ENCODE data around the gene PLAAT4.
A peak's percentile ranks its signal among the peaks of the same experiment; 100 is the strongest.
"Not testable (repeated sequence)": the region's sequence is repeated elsewhere in the genome, so short reads cannot be mapped to it uniquely, and the experiment has no call there.

Gene PLAAT4

DNA sequence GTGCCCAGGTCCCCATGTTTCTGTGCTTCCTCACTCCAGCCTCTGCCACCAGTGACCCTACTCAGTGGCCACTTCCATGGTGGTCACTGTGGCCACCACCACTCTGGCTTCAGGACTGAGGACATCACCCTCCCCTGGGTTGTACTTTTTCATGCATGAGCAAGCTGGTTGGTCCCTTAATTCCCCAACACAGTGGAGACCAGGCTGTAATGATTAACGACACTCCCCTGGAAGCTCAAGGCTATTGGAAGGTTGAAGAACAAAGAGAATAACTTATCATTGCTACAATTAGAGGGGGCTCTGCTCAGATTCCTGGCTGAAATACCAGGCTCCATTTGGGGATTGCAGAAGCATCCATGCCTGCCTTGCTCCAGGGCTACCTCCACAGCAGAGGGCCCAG lies 10.5 kb downstream of the PLAAT4 start:
- no peak for DNase-seq

DNA sequence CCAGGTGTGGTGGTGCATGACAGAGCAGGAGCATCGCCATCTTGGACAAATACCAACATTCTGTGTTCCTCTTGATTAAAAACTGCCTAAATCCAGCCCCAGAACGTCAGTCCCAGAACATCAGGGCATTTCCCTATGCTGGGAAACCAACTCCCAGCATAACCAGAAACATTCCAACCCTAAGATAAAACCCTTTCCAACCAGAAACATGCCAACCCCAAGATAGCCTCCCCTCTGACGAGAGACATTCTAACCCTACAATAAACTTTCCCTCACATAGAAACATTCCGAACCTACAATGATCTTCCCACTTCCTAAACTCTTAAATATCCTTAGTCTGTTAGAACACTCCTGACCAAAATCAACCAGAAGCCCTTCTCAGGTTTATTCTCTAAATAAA lies 11.6 kb downstream of the PLAAT4 start:
- DNase-seq: no peak

DNA sequence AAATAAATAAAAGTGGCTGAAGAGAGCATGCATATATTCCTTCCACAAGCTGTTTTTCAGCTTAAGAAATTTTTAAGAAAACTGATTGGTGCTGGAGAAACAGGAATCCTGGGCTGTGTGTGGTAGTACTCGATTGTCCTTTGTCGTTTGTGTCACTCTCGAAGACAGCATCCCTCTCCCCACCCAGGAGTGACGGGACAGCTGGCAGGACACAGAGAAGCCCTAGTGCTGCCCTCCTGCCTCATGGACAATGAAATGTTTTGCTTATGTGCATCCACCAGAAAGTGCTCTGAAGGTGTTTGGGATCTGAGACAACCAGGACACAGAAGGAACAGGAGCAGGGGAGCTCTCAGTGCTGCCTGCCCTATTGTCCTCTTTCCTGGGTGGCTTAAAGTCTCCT lies 12.8 kb downstream of the PLAAT4 start:
- no peak for DNase-seq

GRCh38 chr11:63550156-63550700 lies 13.6 kb downstream of the PLAAT4 start:
- not testable (repeated sequence) for DNase-seq

DNA sequence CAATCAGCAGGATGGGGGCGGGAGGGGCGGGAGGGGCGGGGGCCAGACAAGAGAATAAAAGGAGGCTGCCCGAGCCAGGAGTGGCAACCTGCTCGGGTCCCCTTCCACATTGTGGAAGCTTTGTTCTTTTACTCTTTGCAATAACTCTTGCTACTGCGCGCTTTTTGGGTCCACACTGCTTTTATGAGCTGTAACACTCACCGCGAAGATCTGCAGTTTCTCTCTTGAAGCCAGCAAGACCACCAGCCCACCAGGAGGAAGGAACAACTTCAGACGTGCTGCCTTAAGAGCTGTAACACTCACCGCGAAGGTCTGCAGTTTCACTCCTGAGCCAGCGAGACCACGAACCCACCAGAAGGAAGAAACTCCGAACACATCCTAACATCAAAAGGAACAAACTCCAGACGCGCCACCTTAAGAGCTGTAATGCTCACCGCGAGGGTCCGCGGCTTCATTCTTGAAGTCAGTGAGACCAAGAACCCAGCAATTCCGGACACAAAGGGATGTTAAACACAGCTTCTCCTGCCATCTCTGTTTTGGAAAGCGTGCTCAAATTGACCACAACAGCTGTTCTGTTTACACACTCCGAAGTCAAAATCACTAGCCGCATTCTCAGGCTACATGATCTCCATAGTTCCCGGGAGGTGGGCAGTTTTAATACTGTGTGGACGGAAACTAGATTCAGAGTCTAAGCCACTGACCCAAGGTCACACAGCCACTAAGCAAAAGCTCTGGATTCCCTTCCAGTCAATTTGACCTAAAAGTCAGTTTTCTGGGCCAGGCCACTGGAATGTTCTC lies 14.7 kb downstream of the PLAAT4 start:
- DNase-seq: peak; percentile 38

DNA sequence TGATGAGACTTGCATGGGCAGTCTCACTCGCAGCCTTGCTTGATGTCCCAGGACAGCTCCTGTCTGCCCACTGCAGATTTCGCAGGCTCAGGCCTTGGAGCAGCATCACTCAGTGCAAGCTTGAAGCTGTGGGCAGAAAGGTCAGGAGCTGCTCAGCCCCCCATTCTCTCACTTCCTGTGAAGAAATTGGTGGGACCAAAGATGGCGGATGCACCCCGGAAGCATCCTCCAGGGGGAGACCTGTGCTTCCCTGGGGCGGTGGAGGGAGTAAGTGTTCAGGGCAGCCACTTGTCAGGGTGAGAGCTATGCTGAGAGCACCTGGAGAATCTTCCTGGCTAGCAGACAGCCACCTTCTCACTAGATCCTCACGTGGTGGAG lies 15.3 kb downstream of the PLAAT4 start:
- DNase-seq: peak; percentile 15

GRCh38 chr11:63552921-63553320 lies 16.3 kb downstream of the PLAAT4 start:
- peak; percentile 29 for DNase-seq

GRCh38 chr11:63553759-63554158 lies 17.2 kb downstream of the PLAAT4 start:
- peak; percentile 75 for DNase-seq

DNA sequence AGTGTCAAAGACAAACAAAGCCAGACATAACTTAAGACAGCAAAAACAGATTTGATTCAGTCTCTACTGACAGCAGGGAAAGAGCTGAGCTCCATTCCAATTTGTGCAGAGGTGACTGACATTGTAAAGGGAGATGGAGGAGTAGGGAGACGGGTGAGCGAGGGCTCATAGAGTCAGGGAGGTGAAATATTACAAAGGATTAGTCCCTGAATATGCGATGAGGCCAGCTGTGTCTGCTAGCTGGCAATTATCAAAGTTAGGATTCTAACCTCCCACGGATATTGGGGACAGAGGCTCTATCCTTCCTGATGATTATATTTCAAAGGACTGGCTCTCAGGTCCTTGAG lies 18.2 kb downstream of the PLAAT4 start:
- DNase-seq: no peak

GRCh38 chr11:63556404-63557013 lies 19.9 kb downstream of the PLAAT4 start:
- DNase-seq: no peak

DNA sequence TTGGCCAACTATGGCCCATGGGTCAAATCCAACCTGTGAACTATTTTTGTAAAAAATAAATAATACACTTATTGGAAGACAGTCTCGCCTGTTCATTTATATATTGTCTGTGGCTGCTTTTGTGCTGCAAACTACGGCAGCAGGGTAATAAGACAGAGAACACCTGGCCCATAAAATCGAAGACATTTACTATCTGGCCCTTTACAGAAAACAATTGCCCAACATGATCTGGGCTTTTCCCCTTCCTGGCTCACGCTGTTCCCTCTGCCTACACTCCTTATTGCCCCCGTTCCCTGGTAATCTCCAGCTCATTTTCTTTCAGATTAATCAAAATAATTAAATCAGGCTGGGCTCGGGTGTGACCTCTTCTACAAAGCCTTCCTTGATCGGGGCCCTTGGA lies 21.0 kb downstream of the PLAAT4 start:
- no peak for DNase-seq

DNA sequence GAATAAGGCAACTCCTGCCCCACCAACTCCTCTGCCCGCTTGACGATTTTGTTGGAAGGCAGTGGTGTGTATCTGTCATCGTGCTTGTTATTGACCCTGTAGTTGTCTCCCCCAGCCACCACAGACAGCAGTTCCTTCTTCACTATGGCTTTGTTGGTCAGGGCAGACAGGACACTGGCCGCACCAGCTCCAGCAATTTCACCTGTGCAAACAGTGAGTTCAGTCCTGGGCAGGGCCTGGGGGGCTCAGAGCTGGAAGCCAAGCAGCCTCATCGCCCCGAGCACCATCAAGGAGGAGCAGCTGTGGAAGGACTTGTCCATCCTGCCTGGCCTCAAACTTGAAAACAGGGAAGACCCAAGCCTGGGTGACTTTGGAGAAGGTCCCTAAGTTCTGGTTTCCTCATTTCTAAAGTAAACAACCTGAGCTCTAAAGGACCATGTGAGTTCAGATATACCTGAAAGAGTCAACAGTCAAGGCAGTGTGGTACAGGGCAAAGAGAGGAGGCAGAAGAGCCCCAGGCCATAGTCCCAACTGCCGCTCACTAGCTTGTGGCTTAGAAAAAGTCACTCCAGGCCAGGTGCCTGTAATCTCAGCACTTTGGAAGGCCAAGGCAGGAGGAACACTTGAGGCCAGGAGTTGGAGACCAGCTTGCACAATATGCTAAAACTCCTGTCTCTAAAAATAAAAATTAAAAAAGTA lies 22.0 kb downstream of the PLAAT4 start:
- no peak for DNase-seq

DNA sequence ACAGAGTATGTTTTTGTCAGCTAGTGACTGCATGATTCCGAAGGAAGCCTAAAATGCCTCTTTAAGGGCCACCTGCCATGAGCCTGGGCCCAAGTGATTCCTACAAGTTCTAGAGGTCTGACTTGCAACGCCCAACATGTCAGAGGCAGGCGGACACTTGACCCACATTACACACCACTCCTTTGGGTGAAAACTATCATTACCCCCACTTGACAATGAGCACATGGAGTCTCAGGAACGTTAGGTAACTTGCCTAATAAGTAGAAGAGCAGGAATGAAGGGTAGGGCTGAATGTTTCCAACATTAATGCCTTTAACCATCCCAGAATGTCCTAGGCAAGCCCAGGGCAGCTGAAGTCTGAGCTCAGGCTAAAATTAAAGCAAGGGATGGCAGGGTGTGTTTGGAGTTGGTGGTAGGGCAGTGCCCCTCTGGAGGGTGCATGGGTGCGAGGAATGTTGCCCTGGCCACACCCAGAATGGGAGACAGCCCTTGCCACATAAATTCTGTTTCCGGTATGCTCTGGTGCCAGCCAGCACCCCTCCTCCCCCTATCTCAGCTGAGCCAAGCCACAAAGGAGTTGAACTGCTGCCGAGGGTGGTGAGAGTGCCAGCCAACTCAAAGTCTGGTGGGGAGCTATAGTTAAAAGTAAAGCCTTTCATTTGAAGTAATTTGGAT lies 24.0 kb downstream of the PLAAT4 start:
- DNase-seq: peak; percentile 71

DNA sequence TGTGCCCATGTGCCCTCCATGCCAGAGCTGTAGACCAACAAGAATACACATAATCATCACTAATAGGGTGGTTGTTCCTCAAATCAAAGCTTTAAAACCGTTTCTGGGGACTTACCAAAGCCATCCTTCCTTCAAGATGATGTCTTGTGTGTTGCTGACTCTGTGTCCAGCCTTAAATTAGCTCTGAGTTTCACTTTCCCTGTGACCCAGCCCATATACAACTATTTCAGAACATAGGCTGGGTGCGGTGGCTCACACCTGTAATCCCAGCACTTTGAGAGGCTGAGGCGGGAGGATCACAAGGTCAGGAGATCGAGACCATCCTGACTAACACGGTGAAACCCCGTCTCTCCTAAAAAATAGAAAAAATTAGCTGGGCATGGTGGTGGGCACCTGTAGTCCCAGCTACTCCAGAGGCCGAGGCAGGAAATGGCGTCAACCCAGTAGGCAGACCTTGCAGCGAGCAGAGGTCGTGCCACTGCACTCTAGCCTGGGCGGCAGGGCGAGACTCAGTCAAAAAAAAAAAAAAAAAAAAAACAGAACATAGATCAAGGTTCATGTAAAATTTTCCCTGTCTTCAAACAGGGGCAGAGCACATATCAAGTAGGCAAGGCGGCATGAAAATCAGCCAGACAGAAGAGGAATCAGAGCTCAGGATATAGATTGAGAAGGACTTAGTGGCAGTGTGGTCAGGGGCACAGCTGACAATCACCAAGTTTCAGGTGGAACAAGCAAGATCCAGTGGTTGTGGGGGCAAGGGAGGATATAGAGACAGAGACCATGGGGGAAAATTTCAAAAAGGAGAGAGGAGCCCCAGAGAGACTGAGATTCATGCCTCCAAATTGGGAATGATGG lies 26.8 kb downstream of the PLAAT4 start, which contains the start of gene PLAAT2:
PLAAT2 (minus strand) TSS at position 179 of the 855 bp plus-strand sequence; CDS start at position 124, 55 bp downstream.
- no peak for DNase-seq

DNA sequence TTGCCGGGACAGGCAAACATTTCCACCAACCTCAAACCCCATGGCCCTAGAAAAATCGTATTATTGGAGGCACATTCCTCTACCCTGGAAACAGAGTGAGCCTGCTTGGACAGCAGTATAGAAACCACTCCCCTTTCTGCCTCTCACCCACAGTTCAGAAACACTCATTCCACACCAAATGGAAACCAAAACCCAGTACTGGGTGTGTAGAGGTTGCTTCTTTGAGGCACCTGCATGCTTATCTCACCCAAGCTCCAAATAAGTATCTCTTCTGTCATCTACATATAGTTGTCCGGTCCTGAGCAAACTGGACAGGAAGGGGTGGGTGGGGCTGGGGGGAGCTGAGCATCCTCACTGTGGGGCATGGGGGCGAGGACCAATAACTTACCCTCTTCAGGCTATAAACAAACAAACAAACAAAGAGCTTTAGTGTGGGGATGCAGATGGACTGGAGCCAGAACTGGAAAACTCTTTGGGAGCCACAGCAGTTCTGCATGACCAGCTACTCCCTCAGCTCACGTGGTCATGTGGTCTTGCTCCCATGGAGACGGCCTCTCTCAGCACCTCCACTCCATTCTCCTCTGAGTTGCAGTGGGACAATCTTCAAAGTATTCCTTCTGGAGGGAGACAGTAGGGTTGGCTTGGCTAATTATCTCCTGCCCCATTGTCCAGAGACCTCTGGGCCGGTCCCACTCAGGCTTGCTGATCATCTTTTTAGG lies 27.6 kb downstream of the PLAAT4 start:
- DNase-seq: no peak

DNA sequence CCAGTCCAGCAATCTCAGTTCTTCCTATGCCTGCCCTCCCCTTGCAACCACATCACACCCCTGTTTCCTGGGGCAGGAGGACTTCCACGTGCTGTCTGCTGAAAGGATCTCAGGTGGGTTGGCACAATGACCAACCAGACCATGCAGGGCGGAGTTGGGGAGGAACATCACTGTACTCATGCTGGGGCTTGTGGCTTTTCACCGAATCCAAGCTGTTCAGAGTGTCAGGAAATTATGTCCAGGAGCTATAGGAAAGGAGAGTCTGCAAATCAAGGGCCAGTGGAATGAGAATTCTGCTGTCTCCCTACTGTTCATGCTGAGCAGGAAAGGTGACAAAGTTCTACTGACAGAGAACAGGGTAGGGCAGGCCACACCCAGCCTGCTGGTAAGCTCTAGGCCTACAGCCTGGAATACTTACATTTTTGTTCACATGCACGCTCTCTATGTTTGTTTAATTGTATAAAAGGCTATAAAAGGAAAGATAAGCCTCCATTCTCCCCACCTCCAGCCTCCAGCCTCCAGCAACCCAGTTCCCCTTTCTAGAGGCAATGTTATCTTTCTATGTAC lies 28.3 kb downstream of the PLAAT4 start:
- DNase-seq: no peak

DNA sequence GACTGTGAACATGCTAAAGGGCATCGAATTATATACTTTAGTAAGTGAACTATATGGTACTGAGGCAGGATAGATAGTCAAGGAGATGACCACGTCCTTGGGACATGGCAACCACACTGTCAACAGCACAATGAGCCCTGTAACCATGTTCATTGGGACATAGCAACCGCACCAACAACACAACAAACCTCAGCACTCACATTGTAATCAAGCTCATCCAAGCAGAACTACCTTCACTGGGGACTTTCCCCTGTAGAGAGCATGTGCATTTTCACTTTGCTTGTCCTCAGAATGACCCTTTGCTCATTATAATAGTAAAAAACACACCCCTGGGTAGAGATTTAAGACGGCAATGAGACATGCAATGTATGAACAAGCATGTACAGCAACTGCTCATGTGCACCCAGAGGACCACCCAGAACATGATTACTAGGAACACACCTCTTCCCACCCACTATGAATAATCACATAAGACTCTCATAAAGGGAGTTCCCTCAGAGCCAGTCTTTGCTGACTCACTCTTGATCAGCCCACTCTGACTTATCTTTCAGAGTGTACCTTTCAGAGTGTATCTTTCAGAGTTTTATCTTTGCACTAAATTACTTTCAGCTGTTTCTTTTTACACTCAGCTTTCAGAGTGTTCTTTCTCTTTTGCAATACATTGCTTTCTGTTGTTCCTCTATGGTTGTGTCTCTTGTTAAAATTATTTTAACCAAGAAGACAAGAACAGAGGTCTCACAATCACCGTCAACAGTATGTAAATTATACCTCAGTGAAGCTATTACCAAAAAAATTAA lies 30.6 kb downstream of the PLAAT4 start:
- DNase-seq: peak; percentile 53

DNA sequence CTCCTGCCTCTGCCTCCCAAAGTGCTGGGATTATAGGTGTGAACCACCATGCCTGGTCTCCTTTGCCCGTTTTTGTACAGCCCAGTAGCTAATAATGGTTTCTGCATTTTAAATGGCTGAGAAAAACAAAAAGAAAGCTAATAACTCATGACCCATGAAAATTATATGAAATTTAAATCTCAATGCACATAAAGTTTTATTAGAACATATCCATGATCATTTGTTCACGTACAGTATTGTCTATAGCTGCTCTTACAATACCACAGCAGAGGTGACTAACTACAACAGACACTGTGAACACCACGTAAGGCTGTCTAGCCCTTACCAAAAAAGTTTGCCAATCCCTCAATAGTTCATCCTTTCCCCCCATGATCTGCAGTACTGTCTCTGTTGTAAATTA lies 33.0 kb downstream of the PLAAT4 start:
- DNase-seq: no peak

GRCh38 chr11:63572026-63572688 lies 35.5 kb downstream of the PLAAT4 start:
- no peak for DNase-seq
